NCI-H460 (cell line): ENCODE data around the gene ZFP28. TPM values are rescaled to one million over a fixed set of nuclear protein-coding genes. Genes with fewer than 3 reads are reported as not detected.

Source experiments
- DNase-seq: peaks from one replicate; pipeline ENCODE4 v3.0.0-alpha.2; 2016; ENCODE audit warnings: low read depth; ENCODE audit errors: extremely low read depth
- total RNA-seq: library from RNA; depleted of rRNA; stranded (reverse); fragments of >200 nt; shearing (Covaris generic); gene quantifications from 2 replicates; pipeline ENCODE4 v1.2.3, GENCODE V29; 2014; rRNA removed

The ZFP28 gene
- total RNA-seq, 1 experiment from 2014 or later: 6.0 TPM

DNA sequence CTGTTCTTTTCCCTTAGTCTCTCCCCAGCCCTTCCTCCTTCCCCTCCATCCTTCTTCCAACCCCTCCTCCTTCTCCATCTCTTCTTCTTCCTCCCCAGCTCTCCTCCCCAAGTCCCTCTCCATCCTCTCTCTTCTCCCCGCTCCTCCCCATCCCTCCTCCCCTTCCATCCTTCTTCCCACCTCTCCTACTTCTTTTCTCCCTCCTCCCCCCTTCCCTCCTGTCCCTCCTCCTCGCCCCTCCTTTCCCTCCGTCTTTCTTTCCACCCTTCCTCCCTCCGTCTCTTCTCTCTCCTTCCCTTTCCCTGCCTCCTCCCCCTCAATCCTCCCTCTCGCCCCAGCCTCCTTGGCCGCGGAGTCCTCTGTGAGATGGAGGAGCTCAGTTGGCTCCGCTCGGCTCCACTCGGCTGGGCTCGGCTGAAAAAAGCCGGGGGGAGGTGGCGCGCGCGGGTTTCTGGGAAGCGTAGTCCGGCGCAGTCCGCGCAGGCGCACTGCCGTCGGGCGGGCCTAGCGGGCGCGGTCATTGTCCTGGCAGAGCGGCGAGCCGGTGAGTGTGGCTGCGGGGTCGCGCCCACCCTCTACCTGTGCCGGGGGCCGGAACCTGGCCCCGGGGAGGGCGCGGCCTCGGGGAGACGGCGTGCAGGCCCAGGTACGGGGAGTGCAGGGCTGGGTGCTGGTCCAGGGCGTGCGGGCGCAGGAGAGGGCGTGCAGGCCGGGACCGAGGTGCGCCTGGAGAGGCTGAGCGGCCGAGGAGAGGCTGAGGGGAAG, 56.2 kb downstream of the ZFP28 start, which contains the start of gene ZNF71:
Gene ZNF71, plus strand, starts transcription at position 520 of the 765 bp plus-strand sequence. CDS start 6,257 bp downstream, outside the sequence.
- DNase-seq: peak; percentile 65

- no peak for DNase-seq
Measured at GRCh38 chr19:56595548-56595899, 56.8 kb downstream of the ZFP28 start.

GRCh38 chr19:56596676-56597075, 57.9 kb downstream of the ZFP28 start:
- DNase-seq: no peak

DNA sequence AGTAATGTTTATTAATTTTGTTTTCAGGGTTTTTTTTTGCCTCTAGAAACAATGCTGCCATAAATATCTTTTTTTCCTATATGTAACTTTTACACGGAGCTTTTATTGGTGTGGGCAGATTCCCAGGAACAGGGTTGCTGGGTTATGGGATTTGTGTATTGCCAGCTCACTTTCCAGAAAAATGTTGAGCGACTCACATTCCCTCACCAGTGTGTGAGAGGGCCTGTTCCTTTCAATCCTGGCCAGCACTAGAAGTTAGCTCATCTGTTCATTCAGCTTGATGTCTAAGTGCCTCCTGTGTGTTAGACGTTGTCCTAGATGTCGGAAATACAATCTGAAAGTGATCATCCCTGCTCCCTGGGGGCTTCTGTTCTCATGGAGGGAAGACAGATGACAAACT, 58.9 kb downstream of the ZFP28 start:
- DNase-seq: no peak

- DNase-seq: no peak
Measured at GRCh38 chr19:56601375-56601774, 62.6 kb downstream of the ZFP28 start.

DNA sequence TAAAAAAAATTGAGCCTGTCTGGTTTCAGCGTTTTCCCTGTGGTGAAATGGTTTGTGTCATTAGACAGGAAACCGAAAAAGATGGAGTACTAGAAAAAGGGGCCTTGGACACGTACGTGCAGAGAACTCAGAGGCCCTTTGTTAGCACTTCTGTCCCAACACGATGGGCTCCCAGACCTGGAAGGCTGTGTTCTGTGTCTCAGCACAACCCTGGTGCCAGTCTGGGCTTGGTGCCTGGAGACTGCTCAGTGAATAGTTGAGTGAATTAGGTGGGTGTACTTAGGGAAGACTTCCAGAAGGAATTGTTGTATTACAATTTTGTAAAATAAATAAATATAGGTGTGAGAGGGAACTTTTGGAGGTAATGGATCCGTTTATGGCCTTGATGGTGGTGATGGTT, 65.1 kb downstream of the ZFP28 start:
- no peak for DNase-seq

Other genes starting within 250 kb of the ZFP28 start
- gene ZSCAN5A, start 224.1 kb upstream of the ZFP28 start, total RNA-seq: 5.5 and 6.5 TPM in 2 replicates
- 0.49 and 0.94 TPM in 2 replicates for gene ZNF582, start 145.4 kb upstream of the ZFP28 start, total RNA-seq
- gene ZNF583, start 134.6 kb upstream of the ZFP28 start, total RNA-seq: 4.6 and 6.4 TPM in 2 replicates
- not detected in 2 replicates for gene ZNF667, start 61.6 kb upstream of the ZFP28 start, total RNA-seq
- 0.98 and 1.8 TPM in 2 replicates for gene ZNF471, start 31.1 kb upstream of the ZFP28 start, total RNA-seq
- gene ZNF470, start 28.5 kb downstream of the ZFP28 start, total RNA-seq: 1.8 and 2.0 TPM in 2 replicates
- gene ZNF71, start 56.4 kb downstream of the ZFP28 start, total RNA-seq: 4.5 and 5.0 TPM in 2 replicates
- 0.20 and 0.40 TPM in 2 replicates for gene SMIM17, start 104.2 kb downstream of the ZFP28 start, total RNA-seq
- not detected in 2 replicates for gene ZNF835, start 132.8 kb downstream of the ZFP28 start, total RNA-seq